GM12891 (cell line): ENCODE data around the gene BTNL8.

Source experiments
- POLR2A ChIP-seq: IDR thresholded peaks from 2 replicates; pipeline ENCODE4 v1.6.1; 2011; ENCODE audit warnings: low read depth, low read length, control low read depth
- POLR2AphosphoS5 ChIP-seq: IDR thresholded peaks from 2 replicates; pipeline ENCODE4 v1.6.1; 2011; ENCODE audit warnings: low read depth, low read length, control low read depth
- SPI1 ChIP-seq: IDR thresholded peaks from 2 replicates; pipeline ENCODE4 v1.6.1; 2011; ENCODE audit warnings: low read depth, low read length, control low read depth
- TAF1 ChIP-seq: IDR thresholded peaks from 2 replicates; pipeline ENCODE4 v1.6.1; 2011; ENCODE audit warnings: low read depth, low read length, control low read depth

GRCh38 chr5:180950291-180950949, 51.5 kb downstream of the BTNL8 start:
- TF ChIP-seq POLR2A (no peak), TAF1 (no peak), POLR2AphosphoS5 (no peak), SPI1 (no peak)
